K562 (cell line): ENCODE results near the gene COL16A1. TPM values are rescaled to one million over a fixed set of nuclear protein-coding genes. Genes with fewer than 3 reads are reported as not detected.

Experiments used
- ATAC-seq: fragments of 200-7000 bp; cut with Tn5 transposase; 3 replicates; pipeline ENCODE4 v1.9.1; 2020; ENCODE audit warnings: moderate library complexity
- BruUV-seq: library from RNA; stranded (reverse); fragments of 400-500 nt; replicated peaks from 2 replicates; lab custom pipeline; 2021; lab: Mats Ljungman, UMichigan
- CTCF ChIA-PET: fragments of 300-600 bp; formaldehyde crosslinking; extraction: SDS; loops from one replicate; lab custom pipeline; 2021; ENCODE audit warnings: low intra/inter-chr PET ratio; lab: Yijun Ruan, JAX
- POLR2A ChIA-PET: fragments of 300-600, 350-650 bp; sonication (Branson Sonifier 250); formaldehyde crosslinking; extraction: SDS; loops from one replicate; lab custom pipeline; 2021; ENCODE audit warnings: antibody characterized with exemption, inconsistent platforms; lab: Yijun Ruan, JAX
- DNase-seq, 4 experiments: peaks; one replicate each; pipeline versions ENCODE4 v3.0.0 to v3.0.0-alpha.2; 2011 to 2018; ENCODE audit warnings: low spot score in 3 of 4, mixed read lengths in 3 of 4; ENCODE audit errors: extremely low read depth in 1 of 4
- FAIRE-seq: peaks from 2 replicates; lab custom pipeline; 2011; peaks lifted over from hg19 to GRCh38; lab: Jason Lieb, UNC
- H2AFZ ChIP-seq: 2 replicates; pipeline ENCODE4 v1.6.0; 2011; ENCODE audit warnings: low read depth, low read length, control low read depth, inconsistent platforms
- H3K27ac ChIP-seq: fragments of 200-600 bp; 3 replicates; pipeline ENCODE4 v1.8.0; 2011; ENCODE audit warnings: low read depth, mild to moderate bottlenecking, control low read depth, inconsistent platforms, low read length, moderate library complexity, mixed read lengths; ENCODE audit errors: extremely low read depth
- H3K27me3 ChIP-seq, 2 experiments: fragments of 300-600 bp in 1 of 2; 2 replicates in 1 of 2; 3 replicates in 1 of 2; pipeline versions ENCODE4 v1.6.0 to v1.8.0; 2011; ENCODE audit warnings: inconsistent platforms in 2 of 2, low read length in 2 of 2, mild to moderate bottlenecking in 1 of 2, mixed read lengths in 1 of 2, moderate library complexity in 1 of 2; ENCODE audit not compliant: control insufficient read depth in 2 of 2, insufficient read depth in 2 of 2
- H3K36me3 ChIP-seq: fragments of 300-600 bp; 3 replicates; pipeline ENCODE4 v1.8.0; 2011; ENCODE audit warnings: mild to moderate bottlenecking, low read length, inconsistent platforms; ENCODE audit not compliant: control insufficient read depth, insufficient read depth
- H3K4me1 ChIP-seq, 2 experiments: fragments of 200-600 bp in 1 of 2; replicated peaks in 1 of 2; 2 replicates in 1 of 2; 3 replicates in 1 of 2; pipeline versions ENCODE4 v1.5.1 to v1.8.0; 2011; ENCODE audit warnings: inconsistent platforms in 2 of 2, low read length in 2 of 2, mild to moderate bottlenecking in 1 of 2, mixed read lengths in 1 of 2, moderate library complexity in 1 of 2; ENCODE audit not compliant: control insufficient read depth in 2 of 2, insufficient read depth in 2 of 2
- H3K4me2 ChIP-seq: 2 replicates; pipeline ENCODE4 v1.6.1; 2011; ENCODE audit warnings: low read length, control low read depth, inconsistent platforms, mixed read lengths; ENCODE audit not compliant: insufficient read depth
- H3K4me3 ChIP-seq: fragments of 200-600 bp; sonication (generic), shearing (Covaris generic); 2 replicates; pipeline ENCODE4 v1.5.1; 2016; ENCODE audit warnings: control low read depth, inconsistent platforms
- H3K79me2 ChIP-seq: fragments of 200-600 bp; 3 replicates; pipeline ENCODE4 v1.8.0; 2011; ENCODE audit warnings: low read length, inconsistent platforms; ENCODE audit not compliant: control insufficient read depth, insufficient read depth
- H3K9ac ChIP-seq, 2 experiments: 2 replicates each; pipeline versions ENCODE4 v1.6.0 to v1.6.1; 2011; ENCODE audit warnings: low read depth in 2 of 2, low read length in 2 of 2, control low read depth in 1 of 2, inconsistent platforms in 1 of 2, mild to moderate bottlenecking in 1 of 2, mixed read lengths in 1 of 2; ENCODE audit not compliant: insufficient read depth in 1 of 2
- H3K9me1 ChIP-seq: one replicate; pipeline ENCODE4 v1.6.0; 2011; ENCODE audit warnings: inconsistent platforms, mild to moderate bottlenecking, low read length, moderate library complexity; ENCODE audit not compliant: control insufficient read depth, insufficient read depth
- H3K9me3 ChIP-seq: replicated peaks from 2 replicates; pipeline ENCODE4 v1.5.1; 2011; ENCODE audit warnings: low read depth, low read length, inconsistent platforms; ENCODE audit not compliant: control insufficient read depth, insufficient read depth
- H4K20me1 ChIP-seq: replicated peaks from 2 replicates; pipeline ENCODE4 v1.6.1; 2011; ENCODE audit warnings: low read length, inconsistent platforms, mixed read lengths; ENCODE audit not compliant: control insufficient read depth, insufficient read depth
- POLR2G ChIP-seq: fragments of 200-400 bp; formaldehyde crosslinking; IDR thresholded peaks from 2 replicates; pipeline ENCODE4 v1.6.1; 2017; ENCODE audit warnings: low read depth, mild to moderate bottlenecking, antibody characterized with exemption, low read length, moderate library complexity
- WGBS: fragments of 100-300 bp; shearing (Covaris generic); methylation state at CpG from one replicate; pipeline ENCODE4 v1.1.6; 2016; ENCODE audit warnings: low coverage, mixed read lengths; ENCODE audit not compliant: insufficient coverage; ENCODE audit errors: missing lambda C conversion rate; 5-methylcytosine and 5-hydroxymethylcytosine counted together
- in situ Hi-C: fragments of 300-500 bp; cut with MboI; formaldehyde crosslinking; loops from 4 replicates; pipeline ENCODE4 v1.15.0; 2018; ENCODE audit warnings: inconsistent platforms, mixed read lengths
- intact Hi-C: fragments of 100-400 bp; cut with micrococcal nuclease; formaldehyde crosslinking; loops from 2 replicates; pipeline ENCODE4 v1.14.2; 2022
- polyA plus RNA-seq, 8 experiments: library from polyadenylated mRNA; depleted of rRNA in 4 of 8; stranded (reverse) in 5 of 8; unstranded in 3 of 8; fragments of >200 nt; fragmentation: Nextera tagmentation in 2 of 8; fragmentation: Illumina TruSeq in 1 of 8; extraction: Ambion mirVana in 2 of 8; extraction: Trizol in 1 of 8; gene quantifications; 2 replicates each; pipeline versions ENCODE4 v1.2.1 to v1.2.3, GENCODE V29; 2011 to 2014; ENCODE audit warnings: inconsistent platforms in 1 of 8, missing spikeins in 1 of 8
- total RNA-seq, 7 experiments: library from RNA; depleted of rRNA in 6 of 7; stranded (reverse); fragments of >200 nt in 6 of 7; fragmentation: Illumina TruSeq in 2 of 7; extraction: Trizol in 2 of 7; gene quantifications; 2 replicates each; pipeline versions ENCODE4 v1.2.1 to v1.2.3, GENCODE V29; 2011 to 2021; ENCODE audit warnings: low replicate concordance in 1 of 7
- TF ChIP-seq, protein P1 (sequence below): IDR thresholded peaks from 3 replicates; pipeline ENCODE4 v1.6.1; 2011; ENCODE audit warnings: borderline replicate concordance, mild to moderate bottlenecking; ENCODE audit not compliant: insufficient read length, insufficient read depth

Gene COL16A1
- total and polyA plus RNA-seq, 9 of the 15 experiments (the other 6 are each of a cell fraction or from before 2014, with no cell fraction given) = 0.11 to 0.60 (median 0.11) TPM; not detected in 6

DNA sequence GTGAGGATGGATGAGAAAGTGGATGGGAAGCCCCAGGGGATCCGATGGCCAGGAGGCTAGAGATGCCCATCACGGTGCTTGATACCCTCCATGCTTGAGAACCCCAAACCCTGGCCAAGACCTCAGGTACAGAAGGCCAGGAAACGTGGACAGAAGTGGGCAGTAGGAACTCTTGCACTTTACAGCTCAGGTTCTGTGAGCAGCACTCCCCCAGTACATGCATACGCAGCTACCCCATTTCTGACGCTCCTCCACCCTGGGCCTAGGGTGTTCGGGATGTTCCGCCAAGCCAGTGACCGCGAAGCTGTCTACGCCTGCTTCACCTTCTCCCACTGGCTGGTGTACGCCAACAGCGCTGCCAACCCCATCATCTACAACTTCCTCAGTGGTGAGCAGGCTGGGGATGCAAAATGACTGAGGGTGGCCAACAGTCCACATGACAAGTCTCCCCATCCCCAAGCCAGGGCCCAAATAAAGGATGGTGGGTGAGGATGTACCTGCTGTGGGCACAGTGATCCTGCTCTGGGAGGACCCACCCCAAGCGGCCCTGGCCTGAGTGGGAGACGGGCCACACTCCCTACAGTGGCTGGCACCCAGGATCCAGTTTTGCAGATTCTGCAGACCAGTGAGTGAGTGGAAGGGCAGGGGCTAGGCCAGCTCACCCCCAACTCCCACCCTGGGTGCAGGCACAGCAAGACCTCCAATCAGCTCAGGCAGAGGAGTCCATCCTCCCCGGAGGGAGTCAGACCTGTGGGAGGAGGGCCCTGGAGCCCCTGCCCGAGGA lies 78.9 kb downstream of the COL16A1 start:
- POLR2A ChIA-PET = interaction anchor here (6.4 kb wide), 1 partner anchor 14 kb away, joined by 47 read pairs; no protein-coding TSS in a partner anchor
- CTCF ChIA-PET = no interaction called here
- Histone ChIP-seq H3K27me3 (0 out of 5 replicates have a peak, but pooled peaks cover 0 to 6% of the 10 kb centered on the region in 2 experiments), H3K27ac (no peak overlapping the region), H4K20me1 (peaks cover 9% of the 10 kb centered on the region; the same call in 1 of the 2 replicates), H3K4me3 (no peak overlapping the region), H3K9me3 (no peaks in the 10 kb centered on the region), H3K9ac (no peak overlapping the region), H3K4me2 (no peak overlapping the region), H3K79me2 (no peaks in the 10 kb centered on the region), H2AFZ (no peak overlapping the region), H3K4me1 (peaks cover 0 to 19% of the 10 kb centered on the region in 2 experiments; a peak in 3 of 5 replicates), H3K9me1 (no peaks in the 10 kb centered on the region), H3K36me3 (peaks cover 20% of the 10 kb centered on the region; the same call in 2 of the 3 replicates)
- BruUV-seq = no TSS peak
- 0 out of 2 replicates have a peak, but pooled peaks have one; percentile 27 for TF ChIP-seq POLR2G
- TF ChIP-seq, protein P1, sequence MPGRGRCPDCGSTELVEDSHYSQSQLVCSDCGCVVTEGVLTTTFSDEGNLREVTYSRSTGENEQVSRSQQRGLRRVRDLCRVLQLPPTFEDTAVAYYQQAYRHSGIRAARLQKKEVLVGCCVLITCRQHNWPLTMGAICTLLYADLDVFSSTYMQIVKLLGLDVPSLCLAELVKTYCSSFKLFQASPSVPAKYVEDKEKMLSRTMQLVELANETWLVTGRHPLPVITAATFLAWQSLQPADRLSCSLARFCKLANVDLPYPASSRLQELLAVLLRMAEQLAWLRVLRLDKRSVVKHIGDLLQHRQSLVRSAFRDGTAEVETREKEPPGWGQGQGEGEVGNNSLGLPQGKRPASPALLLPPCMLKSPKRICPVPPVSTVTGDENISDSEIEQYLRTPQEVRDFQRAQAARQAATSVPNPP = no peak
- intact Hi-C loops (no loop called here), in situ Hi-C loops (no loop called here)
- DNase-seq (no peak), FAIRE-seq (no peak), ATAC-seq (no peak)
- WGBS = 57% methylated on average over 16 of the region's 16 CpGs
